Stomach smooth muscle (tissue), 2 donors: ENCODE data around the gene DPY30.

Experiments used
- H3K27ac ChIP-seq: one replicate; pipeline ENCODE4 v1.7.0; 2013; ENCODE audit warnings: mild to moderate bottlenecking, low read length, inconsistent platforms
- H3K27me3 ChIP-seq, 2 donors: one replicate each; pipeline ENCODE4 v1.7.0; 2013; ENCODE audit warnings: low read length in 2 of 2; ENCODE audit not compliant: insufficient read depth in 2 of 2, control insufficient read depth in 1 of 2
- H3K36me3 ChIP-seq, 2 donors: one replicate each; pipeline ENCODE4 v1.7.0; 2013; ENCODE audit warnings: low read length in 2 of 2; ENCODE audit not compliant: control insufficient read depth in 2 of 2, insufficient read depth in 2 of 2
- H3K4me1 ChIP-seq: one replicate; pipeline ENCODE4 v1.7.0; 2013; ENCODE audit warnings: low read length; ENCODE audit not compliant: control insufficient read depth, insufficient read depth
- H3K4me3 ChIP-seq, 2 donors: one replicate each; pipeline ENCODE4 v1.7.0; 2013; ENCODE audit warnings: low read length in 2 of 2
- H3K9ac ChIP-seq, 2 donors: one replicate each; pipeline ENCODE4 v1.7.0; 2013; ENCODE audit warnings: low read length in 2 of 2, mild to moderate bottlenecking in 1 of 2
- H3K9me3 ChIP-seq, 2 donors: one replicate each; pipeline ENCODE4 v1.7.0; 2013; ENCODE audit warnings: low read length in 2 of 2; ENCODE audit not compliant: control insufficient read depth in 2 of 2
- donor health status: healthy.
- donor health status: Pancreatic carcinoma.

The DPY30 gene

DNA sequence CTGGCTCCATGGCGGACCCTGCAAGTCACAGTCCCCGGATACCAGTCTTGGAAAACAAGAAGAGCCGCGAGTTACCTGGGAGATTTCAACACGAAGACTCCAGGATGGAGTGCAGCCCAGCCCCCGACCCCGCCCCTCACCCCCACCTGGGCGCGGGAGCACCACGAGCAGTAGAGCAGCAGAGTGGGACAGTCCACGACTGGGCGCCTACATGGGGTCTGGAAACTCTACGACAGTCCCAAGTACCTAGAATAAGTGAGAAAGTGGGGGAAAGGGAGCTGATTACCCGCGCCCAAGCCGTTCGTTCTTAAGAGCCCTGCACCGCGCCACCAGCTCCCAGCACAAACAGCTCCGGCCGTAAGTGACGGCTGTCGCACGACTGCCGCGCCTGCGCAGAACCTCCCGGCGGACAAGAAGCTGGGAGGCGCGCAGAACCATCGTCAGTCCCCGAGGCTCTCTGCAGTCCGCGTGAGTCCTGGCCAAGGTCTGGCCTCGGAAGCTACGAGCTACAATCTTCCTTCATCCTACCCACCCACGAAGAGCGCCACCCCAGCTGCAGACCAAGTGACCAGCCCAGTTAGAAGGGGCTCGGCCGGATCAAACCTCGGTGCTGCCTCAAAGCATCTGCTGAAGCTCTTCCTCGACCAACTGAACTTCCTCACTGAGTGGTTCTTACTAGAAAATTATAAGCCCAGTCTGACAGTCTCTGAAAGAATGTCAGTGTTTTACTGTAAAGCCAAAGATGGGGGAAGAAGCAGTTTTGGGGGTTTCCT, at the start of gene DPY30:
DPY30 (minus strand) TSS at position 359 of the 773 bp plus-strand sequence; CDS start at position 10, 349 bp downstream.
- no peaks in the 10 kb centered on the region for H3K27me3 ChIP-seq
- H3K4me3 ChIP-seq, result peak within 1 kb of the TSS; percentile 62 to 89
- peak within 1 kb of the TSS; percentile 76 to 86 for H3K9ac ChIP-seq
- no peaks in the 10 kb centered on the region for H3K9me3 ChIP-seq
- no peaks in the 10 kb centered on the region for H3K36me3 ChIP-seq
- peak within 1 kb of the TSS; percentile 72 for H3K27ac ChIP-seq
- peaks cover 7% of the 10 kb centered on the region for H3K4me1 ChIP-seq

DNA sequence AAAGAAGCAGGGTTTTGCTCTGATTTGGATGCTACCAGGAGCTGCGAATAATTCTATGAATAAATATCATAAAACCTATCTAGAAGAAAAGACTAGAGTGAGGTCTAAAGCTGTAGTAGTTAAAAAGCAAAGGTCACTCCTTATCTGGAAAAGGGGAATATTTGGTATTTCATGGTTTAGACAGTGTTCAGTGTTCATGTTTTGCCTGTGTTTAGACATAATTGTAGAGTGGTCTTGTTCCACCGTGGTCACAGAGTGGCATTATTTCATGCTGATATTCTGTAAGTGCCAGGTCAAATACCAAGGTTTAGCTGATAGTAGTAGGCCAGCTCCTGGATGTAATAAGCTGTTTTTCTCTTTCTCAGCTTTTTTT, 34.5 kb upstream of the DPY30 start:
- Histone ChIP-seq H3K9ac (no peak overlapping the region), H3K27ac (no peak overlapping the region), H3K36me3 (peaks cover 0 to 2% of the 10 kb centered on the region in 2 donors), H3K9me3 (no peaks in the 10 kb centered on the region), H3K4me3 (no peak overlapping the region), H3K4me1 (no peaks in the 10 kb centered on the region), H3K27me3 (no peaks in the 10 kb centered on the region)

DNA sequence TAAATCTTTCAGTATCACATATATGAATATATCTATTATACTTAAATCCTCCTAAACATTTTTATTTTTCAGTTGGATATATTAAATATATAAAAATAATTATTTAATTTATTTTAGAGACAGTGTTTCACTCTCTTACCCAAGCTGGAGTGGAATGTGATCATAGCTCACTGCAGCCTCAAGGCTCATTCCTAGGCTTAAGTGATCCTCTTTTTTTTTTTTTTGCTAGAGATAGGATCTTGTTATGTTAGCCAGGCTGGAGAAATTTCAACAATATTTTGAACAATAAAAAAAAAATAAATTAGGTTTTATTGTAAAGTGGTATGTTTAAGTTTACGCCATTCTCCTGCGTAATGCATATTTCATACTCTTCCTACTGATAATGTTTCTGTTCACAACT, 27.9 kb upstream of the DPY30 start:
- H3K27me3 ChIP-seq, result no peaks in the 10 kb centered on the region
- no peak overlapping the region for H3K9ac ChIP-seq
- H3K27ac ChIP-seq, result no peak overlapping the region
- H3K4me1 ChIP-seq, result peaks cover 3% of the 10 kb centered on the region
- peaks cover 0 to 2% of the 10 kb centered on the region in 2 donors for H3K36me3 ChIP-seq
- no peak overlapping the region for H3K4me3 ChIP-seq
- H3K9me3 ChIP-seq, result no peaks in the 10 kb centered on the region

DNA sequence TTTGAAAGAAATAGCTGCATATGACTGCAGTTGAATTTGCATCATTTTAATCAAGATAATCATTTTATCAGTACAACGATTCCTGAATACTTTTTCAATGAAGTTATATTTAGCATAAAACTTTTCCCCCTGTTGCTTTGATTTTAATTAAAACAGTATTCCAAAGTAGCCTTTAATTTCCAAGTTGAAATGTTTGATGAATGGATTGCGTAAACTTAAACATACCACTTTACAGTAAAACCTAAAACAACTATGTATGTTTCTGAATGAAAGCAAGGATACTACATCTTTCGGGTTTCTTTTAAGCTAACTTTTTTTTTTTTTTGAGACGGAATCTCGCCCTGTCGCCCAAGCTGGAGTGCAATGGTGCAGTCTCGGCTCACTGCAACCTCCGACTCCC, 25.1 kb upstream of the DPY30 start:
- Histone ChIP-seq H3K36me3 (peaks cover 0 to 2% of the 10 kb centered on the region in 2 donors), H3K4me1 (peaks cover 3% of the 10 kb centered on the region), H3K9me3 (no peaks in the 10 kb centered on the region), H3K4me3 (peak overlapping the region; percentile 58 to 89), H3K27ac (no peak overlapping the region), H3K9ac (peak overlapping the region; percentile 71 to 74), H3K27me3 (no peaks in the 10 kb centered on the region)

DNA sequence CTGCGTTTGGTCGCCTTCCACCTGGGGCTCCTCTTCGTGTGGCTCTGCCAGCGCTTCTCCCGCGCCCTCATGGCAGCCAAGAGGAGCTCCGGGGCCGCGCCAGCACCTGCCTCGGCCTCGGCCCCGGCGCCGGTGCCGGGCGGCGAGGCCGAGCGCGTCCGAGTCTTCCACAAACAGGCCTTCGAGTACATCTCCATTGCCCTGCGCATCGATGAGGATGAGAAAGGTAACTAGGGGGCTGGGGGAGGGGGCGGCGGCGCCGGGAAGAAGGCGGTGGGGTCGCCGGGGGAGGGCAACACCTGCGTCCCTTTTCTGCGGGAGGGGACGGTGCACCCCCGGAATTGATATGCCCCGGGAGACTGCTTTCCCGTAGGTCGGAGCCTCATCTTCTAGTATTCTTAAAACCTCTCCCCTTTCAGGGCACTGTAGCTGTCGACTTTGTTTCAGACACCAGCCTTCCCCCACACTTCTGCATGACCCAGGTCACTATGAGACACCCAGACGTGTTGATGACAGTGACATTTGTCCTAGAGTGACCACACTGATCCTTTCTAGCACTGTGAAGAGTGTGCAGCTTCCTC, 24.5 kb upstream of the DPY30 start:
- Histone ChIP-seq H3K36me3 (peaks cover 0 to 2% of the 10 kb centered on the region in 2 donors), H3K9me3 (no peaks in the 10 kb centered on the region), H3K4me3 (peak overlapping the region; percentile 58 to 89), H3K4me1 (peaks cover 3% of the 10 kb centered on the region), H3K9ac (peak overlapping the region; percentile 71 to 74), H3K27me3 (no peaks in the 10 kb centered on the region), H3K27ac (peak overlapping the region; percentile 80)

DNA sequence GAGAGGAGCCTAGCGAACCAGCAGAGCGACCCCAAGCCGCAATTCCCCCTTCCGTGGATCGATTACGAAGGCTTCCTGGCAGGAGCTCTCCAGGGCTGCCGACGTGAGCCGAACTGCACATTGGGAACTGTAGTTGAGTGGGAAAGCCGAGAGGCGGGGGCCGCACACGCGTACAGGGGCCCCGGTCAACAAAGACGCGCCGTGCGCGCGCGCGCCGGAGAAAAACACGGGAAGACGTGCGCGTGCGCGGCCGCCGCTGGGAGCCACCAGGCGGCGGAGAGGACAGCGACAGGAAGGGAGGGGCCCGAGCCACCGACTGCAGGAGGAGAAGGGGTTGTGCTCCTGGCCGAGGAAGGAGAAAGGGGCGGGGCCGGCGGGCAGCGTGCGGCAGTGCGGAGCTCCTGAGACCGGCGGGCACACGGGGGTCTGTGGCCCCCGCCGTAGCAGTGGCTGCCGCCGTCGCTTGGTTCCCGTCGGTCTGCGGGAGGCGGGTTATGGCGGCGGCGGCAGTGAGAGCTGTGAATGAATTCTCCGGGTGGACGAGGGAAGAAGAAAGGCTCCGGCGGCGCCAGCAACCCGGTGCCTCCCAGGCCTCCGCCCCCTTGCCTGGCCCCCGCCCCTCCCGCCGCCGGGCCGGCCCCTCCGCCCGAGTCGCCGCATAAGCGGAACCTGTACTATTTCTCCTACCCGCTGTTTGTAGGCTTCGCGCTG, 23.9 kb upstream of the DPY30 start, which contains the start of gene SPAST:
SPAST (plus strand) TSS at position 247 of the 711 bp plus-strand sequence; CDS start at position 523, 276 bp downstream.
- H3K36me3 ChIP-seq, result peaks cover 0 to 2% of the 10 kb centered on the region in 2 donors
- no peaks in the 10 kb centered on the region for H3K9me3 ChIP-seq
- no peaks in the 10 kb centered on the region for H3K27me3 ChIP-seq
- H3K4me1 ChIP-seq, result peaks cover 3% of the 10 kb centered on the region
- peak within 1 kb of the TSS; percentile 71 to 86 for H3K9ac ChIP-seq
- peak within 1 kb of the TSS; percentile 58 to 89 for H3K4me3 ChIP-seq
- H3K27ac ChIP-seq, result peak within 1 kb of the TSS; percentile 80

DNA sequence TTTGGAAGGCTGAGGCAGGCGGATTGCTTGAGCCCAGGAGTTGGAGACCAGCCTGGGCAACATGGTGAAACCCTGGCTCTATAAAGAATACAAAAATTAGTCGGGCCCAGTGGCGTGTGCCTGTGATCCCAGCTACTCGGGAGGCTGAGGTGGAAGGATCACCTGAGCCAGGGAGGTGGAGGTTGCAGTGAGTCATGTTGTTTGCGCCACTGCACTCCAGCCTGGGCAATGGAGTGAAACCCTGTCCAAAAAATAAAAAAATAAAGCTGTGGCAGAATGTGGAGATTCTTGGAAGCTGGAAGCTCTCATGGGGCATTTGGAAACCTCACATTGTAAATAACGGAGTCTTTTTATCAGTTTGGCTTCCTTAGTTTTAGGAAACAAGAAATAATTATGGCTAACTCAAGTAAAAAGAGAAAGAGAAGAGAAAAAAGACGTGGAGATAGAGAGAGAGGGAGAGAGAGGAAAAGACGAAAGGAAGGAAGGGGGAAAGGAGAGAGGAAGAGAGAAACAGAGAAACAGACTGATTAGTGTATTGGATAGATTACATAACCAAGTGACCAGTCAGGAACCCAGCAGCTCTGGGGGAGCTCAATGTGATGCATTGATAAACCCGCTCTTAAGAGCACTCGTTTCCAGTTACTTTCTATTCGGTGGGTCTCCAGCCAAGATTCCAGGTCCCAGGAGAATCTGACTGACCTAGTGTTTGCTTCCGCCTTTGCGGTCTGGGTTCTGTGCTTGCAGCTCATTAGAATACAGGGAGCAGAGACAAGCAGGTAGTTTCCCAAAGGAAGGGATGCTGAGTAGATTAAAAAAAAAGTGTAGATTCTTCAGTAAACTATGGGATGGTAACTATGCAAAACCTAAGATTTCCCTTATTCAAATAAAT, 22.6 kb upstream of the DPY30 start:
- Histone ChIP-seq H3K36me3 (peaks cover 0 to 2% of the 10 kb centered on the region in 2 donors), H3K27me3 (no peaks in the 10 kb centered on the region), H3K27ac (peak overlapping the region; percentile 80), H3K4me3 (peak overlapping the region; percentile 58 to 89), H3K9me3 (no peaks in the 10 kb centered on the region), H3K4me1 (peaks cover 3% of the 10 kb centered on the region), H3K9ac (peak overlapping the region; percentile 1 to 71)

DNA sequence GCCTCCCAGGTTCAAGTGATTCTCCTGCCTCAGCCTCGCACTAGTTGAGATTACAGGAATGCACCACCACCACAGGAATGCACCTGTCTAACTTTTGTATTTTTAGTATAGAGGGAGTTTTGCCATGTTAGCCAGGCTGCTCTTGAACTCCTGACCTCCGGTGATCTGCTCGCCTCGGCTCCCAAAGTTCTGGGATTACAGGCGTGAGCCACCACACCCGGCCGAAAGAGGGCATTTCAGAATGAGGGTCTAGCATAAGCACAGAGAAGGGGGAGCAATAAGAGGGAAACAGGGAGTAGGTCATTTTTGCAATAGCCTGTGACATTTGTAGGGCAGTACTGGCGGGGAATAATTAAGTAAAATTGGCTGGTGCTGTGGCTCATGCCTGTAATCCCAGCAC, 21.8 kb upstream of the DPY30 start:
- Histone ChIP-seq H3K9ac (no peak overlapping the region), H3K9me3 (no peaks in the 10 kb centered on the region), H3K27ac (no peak overlapping the region), H3K4me1 (peaks cover 3% of the 10 kb centered on the region), H3K27me3 (no peaks in the 10 kb centered on the region), H3K36me3 (peaks cover 0 to 2% of the 10 kb centered on the region in 2 donors), H3K4me3 (no peak overlapping the region)

DNA sequence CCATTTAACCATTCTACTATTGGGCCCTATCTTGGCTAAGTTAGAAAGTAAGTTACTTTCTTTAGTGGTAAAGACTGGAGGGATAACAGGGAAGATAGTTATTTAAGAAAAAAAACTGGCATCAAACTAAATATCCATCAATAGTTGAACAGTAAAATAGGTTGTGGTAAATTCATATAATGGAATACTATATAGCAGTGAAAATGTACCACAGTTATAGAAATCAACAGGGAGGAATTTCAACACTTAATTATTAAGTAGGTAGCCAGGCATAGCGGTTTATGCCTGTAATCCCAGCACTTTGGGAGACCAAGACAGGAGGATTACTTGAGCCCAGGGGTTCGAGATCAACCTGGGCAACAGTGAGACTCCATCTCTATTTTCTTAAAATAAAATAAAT, 20.7 kb upstream of the DPY30 start:
- Histone ChIP-seq H3K4me1 (peaks cover 3% of the 10 kb centered on the region), H3K9me3 (no peaks in the 10 kb centered on the region), H3K4me3 (no peak overlapping the region), H3K9ac (no peak overlapping the region), H3K36me3 (no peaks in the 10 kb centered on the region), H3K27me3 (no peaks in the 10 kb centered on the region), H3K27ac (no peak overlapping the region)

DNA sequence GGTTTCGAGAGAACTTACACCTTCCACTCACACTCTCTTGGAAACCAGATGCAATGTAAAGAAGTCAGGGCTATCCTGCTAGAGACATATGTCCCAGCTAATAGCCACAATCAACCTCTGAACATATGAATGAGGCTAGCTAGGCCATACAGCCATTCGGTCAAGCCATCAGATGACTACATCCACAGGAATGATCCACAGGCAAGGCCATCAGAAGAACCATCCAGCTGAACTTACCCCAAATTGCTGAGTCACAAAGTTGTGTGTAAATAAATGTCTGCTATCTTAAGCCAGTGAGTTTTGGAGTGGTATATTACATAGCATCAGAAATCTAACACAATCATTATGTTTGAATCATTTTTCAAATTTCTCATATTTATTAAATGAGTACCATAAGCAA, 18.5 kb upstream of the DPY30 start:
- H3K36me3 ChIP-seq, result no peaks in the 10 kb centered on the region
- H3K4me3 ChIP-seq, result no peak overlapping the region
- H3K9ac ChIP-seq, result no peak overlapping the region
- no peaks in the 10 kb centered on the region for H3K9me3 ChIP-seq
- H3K4me1 ChIP-seq, result no peaks in the 10 kb centered on the region
- no peaks in the 10 kb centered on the region for H3K27me3 ChIP-seq
- H3K27ac ChIP-seq, result no peak overlapping the region
